Measurements from ENCODE around the gene HEG1. TPM values are rescaled to one million over a fixed set of nuclear protein-coding genes. Genes with fewer than 3 reads are reported as not detected.

HEG1 gene
- total RNA-seq, 1 experiment from 2014 or later, result 14.6 TPM

GRCh38 chr3:124967964-124968363, 87.8 kb downstream of the HEG1 start (continued):
- no peak for TF ChIP-seq IRF2 (CRISPR knock-in tag; IDR thresholded peaks at IDR 0.05; ENCODE audit: borderline replicate concordance, low read depth)

DNA sequence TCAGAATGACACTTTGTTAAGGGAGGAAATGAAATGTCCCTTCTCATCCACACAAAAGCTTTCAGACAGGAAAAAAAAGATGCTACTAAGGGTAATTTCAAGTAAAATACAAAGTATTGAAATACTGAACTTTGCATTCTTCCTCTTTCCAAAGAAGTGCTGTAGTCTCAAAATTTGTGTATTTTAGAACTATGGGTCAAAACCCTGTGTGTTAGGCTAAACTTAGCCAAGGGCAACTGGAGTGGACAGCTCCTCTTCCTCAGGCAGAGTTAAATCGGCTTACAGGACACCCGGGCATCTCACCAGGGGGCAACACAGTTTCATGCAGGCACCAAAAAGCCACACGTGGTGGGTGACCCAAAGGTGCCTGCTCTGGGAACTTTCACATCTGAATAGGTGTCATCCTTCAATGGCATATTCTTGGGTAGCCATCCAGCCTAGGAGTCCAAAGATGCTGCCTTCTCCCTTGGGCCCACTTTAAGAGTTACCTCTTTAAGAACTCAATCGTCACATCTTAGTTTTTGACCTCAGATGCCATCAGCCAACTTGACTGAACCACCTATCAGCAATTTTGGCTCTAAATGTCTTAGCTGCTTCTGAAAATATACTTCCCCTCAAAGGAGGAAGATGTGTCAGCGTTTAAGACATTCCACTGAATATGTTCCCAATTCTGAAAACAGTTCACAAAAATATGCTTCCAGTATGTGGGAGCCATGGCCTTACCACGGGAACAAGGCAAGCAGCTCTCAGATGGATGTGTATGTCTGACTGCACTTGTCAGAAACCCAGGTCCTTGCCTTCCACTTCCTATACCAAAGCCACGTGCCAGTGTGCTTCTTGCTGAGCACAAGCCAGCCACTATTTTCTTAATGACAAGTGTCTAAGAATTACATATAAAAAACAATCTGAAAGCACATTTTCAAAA, 89.0 kb downstream of the HEG1 start:
- DNase-seq (ENCODE audit: low spot score) (no peak), ATAC-seq (no peak)
- H3K27ac Mint-ChIP-seq, result no peak overlapping the region
- peaks cover 6% of the 10 kb centered on the region; the same call in 1 of the 2 replicates for H3K4me1 Mint-ChIP-seq
- no peaks in the 10 kb centered on the region for H3K27me3 Mint-ChIP-seq (ENCODE audit: low read depth)
- TF ChIP-seq GABPB1 (CRISPR knock-in tag; IDR thresholded peaks at IDR 0.05), result no peak
- no peak for TF ChIP-seq E2F4 (CRISPR knock-in tag; IDR thresholded peaks at IDR 0.05; ENCODE audit: borderline replicate concordance, low read depth)
- TF ChIP-seq ZNF138 (CRISPR knock-in tag; conservative IDR thresholded peaks at IDR 0.05), result no peak
- TF ChIP-seq, protein P1, sequence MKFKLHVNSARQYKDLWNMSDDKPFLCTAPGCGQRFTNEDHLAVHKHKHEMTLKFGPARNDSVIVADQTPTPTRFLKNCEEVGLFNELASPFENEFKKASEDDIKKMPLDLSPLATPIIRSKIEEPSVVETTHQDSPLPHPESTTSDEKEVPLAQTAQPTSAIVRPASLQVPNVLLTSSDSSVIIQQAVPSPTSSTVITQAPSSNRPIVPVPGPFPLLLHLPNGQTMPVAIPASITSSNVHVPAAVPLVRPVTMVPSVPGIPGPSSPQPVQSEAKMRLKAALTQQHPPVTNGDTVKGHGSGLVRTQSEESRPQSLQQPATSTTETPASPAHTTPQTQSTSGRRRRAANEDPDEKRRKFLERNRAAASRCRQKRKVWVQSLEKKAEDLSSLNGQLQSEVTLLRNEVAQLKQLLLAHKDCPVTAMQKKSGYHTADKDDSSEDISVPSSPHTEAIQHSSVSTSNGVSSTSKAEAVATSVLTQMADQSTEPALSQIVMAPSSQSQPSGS (CRISPR knock-in tag; IDR thresholded peaks at IDR 0.05; ENCODE audit: borderline replicate concordance, low read depth), result no peak
- TF ChIP-seq NR2C2 (CRISPR knock-in tag; IDR thresholded peaks at IDR 0.05), result no peak
- no peak for TF ChIP-seq RELA (CRISPR knock-in tag; IDR thresholded peaks at IDR 0.05; ENCODE audit: borderline replicate concordance)
- TF ChIP-seq, protein P2, sequence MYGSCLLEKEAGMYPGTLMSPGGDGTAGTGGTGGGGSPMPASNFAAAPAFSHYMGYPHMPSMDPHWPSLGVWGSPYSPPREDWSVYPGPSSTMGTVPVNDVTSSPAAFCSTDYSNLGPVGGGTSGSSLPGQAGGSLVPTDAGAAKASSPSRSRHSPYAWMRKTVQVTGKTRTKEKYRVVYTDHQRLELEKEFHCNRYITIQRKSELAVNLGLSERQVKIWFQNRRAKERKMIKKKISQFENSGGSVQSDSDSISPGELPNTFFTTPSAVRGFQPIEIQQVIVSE (CRISPR knock-in tag; IDR thresholded peaks at IDR 0.05; ENCODE audit: borderline replicate concordance), result no peak
- no peak for TF ChIP-seq ATF1 (CRISPR knock-in tag; IDR thresholded peaks at IDR 0.05)
- no peak for TF ChIP-seq NR3C1 (CRISPR knock-in tag; conservative IDR thresholded peaks at IDR 0.05; ENCODE audit: low read depth)
- no peak for TF ChIP-seq MLX (CRISPR knock-in tag; IDR thresholded peaks at IDR 0.05)
- no peak for TF ChIP-seq ZNF121 (CRISPR knock-in tag; IDR thresholded peaks at IDR 0.05)
- TF ChIP-seq, protein P3, sequence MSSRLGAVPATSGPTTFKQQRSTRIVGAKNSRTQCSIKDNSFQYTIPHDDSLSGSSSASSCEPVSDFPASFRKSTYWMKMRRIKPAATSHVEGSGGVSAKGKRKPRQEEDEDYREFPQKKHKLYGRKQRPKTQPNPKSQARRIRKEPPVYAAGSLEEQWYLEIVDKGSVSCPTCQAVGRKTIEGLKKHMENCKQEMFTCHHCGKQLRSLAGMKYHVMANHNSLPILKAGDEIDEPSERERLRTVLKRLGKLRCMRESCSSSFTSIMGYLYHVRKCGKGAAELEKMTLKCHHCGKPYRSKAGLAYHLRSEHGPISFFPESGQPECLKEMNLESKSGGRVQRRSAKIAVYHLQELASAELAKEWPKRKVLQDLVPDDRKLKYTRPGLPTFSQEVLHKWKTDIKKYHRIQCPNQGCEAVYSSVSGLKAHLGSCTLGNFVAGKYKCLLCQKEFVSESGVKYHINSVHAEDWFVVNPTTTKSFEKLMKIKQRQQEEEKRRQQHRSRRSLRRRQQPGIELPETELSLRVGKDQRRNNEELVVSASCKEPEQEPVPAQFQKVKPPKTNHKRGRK (CRISPR knock-in tag; IDR thresholded peaks at IDR 0.05; ENCODE audit: borderline replicate concordance), result no peak
- TF ChIP-seq TEAD4 (CRISPR knock-in tag; IDR thresholded peaks at IDR 0.05), result no peak
- no peak for TF ChIP-seq JUN (CRISPR knock-in tag; IDR thresholded peaks at IDR 0.05)
- TF ChIP-seq SMAD4 (CRISPR knock-in tag; IDR thresholded peaks at IDR 0.05), result no peak
- no peak for TF ChIP-seq PRRX2 (CRISPR knock-in tag; IDR thresholded peaks at IDR 0.05)
- TF ChIP-seq, protein P4, sequence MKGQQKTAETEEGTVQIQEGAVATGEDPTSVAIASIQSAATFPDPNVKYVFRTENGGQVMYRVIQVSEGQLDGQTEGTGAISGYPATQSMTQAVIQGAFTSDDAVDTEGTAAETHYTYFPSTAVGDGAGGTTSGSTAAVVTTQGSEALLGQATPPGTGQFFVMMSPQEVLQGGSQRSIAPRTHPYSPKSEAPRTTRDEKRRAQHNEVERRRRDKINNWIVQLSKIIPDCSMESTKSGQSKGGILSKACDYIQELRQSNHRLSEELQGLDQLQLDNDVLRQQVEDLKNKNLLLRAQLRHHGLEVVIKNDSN (CRISPR knock-in tag; IDR thresholded peaks at IDR 0.05), result no peak
- no peak for TF ChIP-seq KAT7 (CRISPR knock-in tag; IDR thresholded peaks at IDR 0.05; ENCODE audit: borderline replicate concordance)
- TF ChIP-seq, protein P5, sequence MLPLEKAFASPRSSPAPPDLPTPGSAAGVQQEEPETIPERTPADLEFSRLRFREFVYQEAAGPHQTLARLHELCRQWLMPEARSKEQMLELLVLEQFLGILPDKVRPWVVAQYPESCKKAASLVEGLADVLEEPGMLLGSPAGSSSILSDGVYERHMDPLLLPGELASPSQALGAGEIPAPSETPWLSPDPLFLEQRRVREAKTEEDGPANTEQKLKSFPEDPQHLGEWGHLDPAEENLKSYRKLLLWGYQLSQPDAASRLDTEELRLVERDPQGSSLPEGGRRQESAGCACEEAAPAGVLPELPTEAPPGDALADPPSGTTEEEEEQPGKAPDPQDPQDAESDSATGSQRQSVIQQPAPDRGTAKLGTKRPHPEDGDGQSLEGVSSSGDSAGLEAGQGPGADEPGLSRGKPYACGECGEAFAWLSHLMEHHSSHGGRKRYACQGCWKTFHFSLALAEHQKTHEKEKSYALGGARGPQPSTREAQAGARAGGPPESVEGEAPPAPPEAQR (CRISPR knock-in tag; IDR thresholded peaks at IDR 0.05), result no peak
- H3K4me3 Mint-ChIP-seq, result no peak overlapping the region
- CTCF ChIA-PET, result interaction anchor here (1.1 kb wide), 1 partner anchor 193 kb away, joined by 3 read pairs; no protein-coding TSS in a partner anchor
- POLR2A ChIA-PET, result no interaction called here
- H3K9me3 Mint-ChIP-seq, result no peaks in the 10 kb centered on the region
- no peaks in the 10 kb centered on the region; the same call in 1 of the 2 replicates for H3K36me3 Mint-ChIP-seq
